Hematopoietic multipotent progenitor cell (in vitro differentiated cells): ENCODE measurements around the gene EPN1. TPM values are rescaled to one million over a fixed set of nuclear protein-coding genes. Genes with fewer than 3 reads are reported as not detected.

Experiments
- DNase-seq, 3 donors: peaks; one replicate each; pipeline ENCODE4 v3.0.0-alpha.2; 2011 to 2015; ENCODE audit warnings: low read depth in 2 of 3, low spot score in 2 of 3
- total RNA-seq: library from RNA; depleted of rRNA; stranded (reverse); fragments of >200 nt; gene quantifications from one replicate; pipeline ENCODE4 v1.2.3, GENCODE V29; 2012

Gene EPN1
- total RNA-seq, 1 donor, result 18.0 TPM

- no peak for DNase-seq
Measured at GRCh38 chr19:55691561-55692481, 16.8 kb downstream of the EPN1 start.

DNA sequence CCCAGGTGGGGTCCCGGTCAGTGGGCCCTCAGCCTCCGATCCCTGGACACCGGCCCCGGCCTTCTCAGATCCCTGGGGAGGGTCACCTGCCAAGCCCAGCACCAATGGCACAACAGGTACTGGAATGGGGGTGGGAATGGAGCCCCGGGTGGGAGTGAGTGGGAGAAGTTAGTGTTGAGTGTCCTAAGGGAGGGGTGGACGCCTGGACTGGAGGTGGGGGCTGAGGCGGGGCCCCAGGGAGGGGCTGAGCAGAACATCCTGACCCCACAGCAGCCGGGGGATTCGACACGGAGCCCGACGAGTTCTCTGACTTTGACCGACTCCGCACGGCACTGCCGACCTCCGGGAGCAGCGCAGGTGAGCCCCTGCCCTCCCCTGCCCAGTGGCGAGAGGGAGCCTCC, 17.7 kb downstream of the EPN1 start:
- no peak for DNase-seq

DNA sequence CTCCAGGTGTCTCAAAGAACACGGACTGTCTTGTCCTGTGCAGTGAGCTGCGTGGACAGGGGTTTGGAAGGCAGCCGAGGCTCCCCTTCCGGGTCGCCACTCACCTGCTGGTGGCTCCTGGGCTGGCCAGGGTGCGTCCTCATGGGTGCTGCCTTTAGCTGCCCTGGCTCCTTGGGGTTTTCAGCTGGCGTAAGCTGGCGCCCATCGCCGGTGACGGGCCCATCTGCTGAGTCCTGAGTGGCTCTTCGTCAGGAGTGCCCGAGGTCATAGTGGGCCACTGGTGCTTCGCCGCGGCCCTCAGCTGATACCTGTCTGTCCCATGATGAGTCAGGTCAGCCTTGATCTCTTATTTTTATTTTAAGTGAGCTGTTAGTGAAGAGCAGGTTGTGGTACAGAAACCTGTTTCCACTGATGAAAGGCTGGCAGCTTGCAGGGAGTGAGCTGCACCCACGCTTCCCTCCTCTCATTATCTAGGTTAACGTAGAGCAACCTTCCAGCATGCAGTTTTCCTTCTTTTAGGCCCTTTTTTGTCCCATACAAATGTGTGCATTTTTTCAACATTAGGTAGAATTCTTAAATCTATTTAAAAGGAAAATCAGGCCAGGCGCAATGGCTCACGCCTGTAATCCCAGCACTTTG, 18.4 kb downstream of the EPN1 start:
- no peak for DNase-seq

DNA sequence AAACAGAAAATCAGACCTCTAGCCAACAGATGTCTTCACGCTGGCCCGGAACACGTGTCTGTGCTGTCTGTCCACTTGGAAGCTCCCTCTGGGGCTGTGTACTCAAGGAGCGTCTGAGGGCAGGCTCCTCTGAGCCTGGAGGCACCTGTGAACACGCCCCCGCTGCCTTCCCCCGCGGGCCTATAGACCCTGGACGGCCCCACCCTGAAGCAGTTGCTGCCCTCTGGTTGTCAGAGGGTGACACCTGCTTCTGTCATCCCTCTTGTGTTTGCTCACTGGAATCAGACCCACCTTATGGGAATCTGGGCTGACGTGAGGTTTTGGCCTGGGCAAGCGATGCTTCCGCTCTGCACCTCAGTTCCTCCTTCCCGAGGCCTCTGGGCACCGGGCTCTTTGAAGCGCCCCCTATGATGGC, 19.2 kb downstream of the EPN1 start:
- no peak for DNase-seq

DNA sequence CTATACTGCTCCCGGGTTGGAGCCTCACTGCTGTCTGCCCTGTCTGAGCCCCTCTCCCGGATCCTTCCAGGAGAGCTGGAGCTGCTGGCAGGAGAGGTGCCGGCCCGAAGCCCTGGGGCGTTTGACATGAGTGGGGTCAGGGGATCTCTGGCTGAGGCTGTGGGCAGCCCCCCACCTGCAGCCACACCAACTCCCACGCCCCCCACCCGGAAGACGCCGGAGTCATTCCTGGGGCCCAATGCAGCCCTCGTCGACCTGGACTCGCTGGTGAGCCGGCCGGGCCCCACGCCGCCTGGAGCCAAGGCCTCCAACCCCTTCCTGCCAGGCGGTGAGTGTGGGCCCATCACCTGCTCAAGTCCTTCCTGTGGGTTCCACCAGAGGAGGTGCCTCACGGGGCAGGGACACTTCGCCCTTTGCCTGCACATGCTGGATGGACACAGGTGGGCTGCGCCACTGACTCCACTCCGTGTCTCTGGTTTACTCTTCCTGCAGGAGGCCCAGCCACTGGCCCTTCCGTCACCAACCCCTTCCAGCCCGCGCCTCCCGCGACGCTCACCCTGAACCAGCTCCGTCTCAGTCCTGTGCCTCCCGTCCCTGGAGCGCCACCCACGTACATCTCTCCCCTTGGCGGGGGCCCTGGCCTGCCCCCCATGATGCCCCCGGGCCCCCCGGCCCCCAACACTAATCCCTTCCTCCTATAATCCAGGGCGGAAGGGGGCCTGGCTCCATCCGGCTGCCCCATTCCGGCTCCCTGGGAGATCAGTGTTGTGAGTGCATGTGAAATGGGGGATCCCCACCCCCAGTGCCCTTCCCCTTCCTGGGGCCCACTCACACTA, 19.8 kb downstream of the EPN1 start:
- no peak for DNase-seq

- DNase-seq, result no peak
Measured at GRCh38 chr19:55695511-55696290, 20.7 kb downstream of the EPN1 start.

DNA sequence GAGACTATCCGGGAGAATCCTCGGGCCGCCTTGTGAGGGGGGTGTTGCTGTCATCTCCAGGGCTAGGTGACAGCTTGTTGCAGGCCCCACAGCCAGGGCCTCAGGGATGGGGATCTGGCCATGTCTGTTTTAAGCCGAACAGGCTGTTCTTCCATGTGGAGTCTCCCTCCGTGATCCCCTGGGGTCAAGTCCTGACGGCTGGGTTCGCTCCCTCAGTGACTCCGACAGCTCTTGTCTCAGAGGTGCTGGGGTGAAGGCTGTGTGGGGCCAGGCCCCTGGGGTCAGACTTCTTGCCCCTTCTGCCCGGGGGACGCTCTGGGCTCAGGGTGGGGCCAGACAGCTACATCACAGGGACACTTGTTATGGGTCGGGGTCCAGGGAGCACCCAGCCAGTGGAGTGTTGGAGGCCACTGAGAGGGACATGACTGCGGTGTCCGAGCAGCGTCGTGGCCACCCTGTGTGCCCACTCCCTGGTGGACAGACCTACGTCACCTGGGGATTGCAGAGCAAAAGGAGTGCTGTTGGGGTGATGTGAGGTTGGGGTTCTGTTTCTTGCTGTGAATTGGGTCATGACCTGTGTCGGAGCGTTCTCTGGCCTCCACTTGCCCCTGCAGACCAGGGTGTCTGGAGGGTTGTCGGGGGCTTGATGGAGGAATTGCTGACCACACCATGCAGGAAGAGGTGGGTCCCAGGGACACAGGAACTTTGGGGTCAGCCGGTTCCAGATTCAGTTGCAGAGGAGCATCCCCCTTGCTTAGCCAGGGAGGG, 21.5 kb downstream of the EPN1 start:
- no peak for DNase-seq

- DNase-seq, result no peak
Measured at GRCh38 chr19:55697069-55697440, 22.0 kb downstream of the EPN1 start.

DNA sequence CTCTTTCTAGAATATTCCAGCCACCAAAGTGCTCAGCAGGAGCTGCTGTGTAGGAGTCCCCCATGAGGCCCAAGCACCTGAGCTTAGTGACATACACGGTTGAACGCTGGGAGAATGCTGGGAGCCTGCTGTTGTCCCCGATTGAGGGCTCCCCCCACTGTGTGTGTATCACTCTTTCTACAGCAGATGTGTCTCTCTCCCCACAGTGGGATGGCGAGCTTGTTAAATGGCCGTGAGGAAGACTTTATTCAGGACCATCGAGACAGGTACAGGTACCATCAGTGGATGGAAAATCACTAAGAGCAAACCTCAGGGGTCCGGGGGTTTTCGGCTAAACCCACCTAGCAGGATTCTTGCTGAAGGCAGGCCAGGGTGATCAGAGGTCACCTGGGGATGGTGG, 22.7 kb downstream of the EPN1 start:
- no peak for DNase-seq

GRCh38 chr19:55698256-55698655, 23.2 kb downstream of the EPN1 start:
- DNase-seq, result no peak

DNA sequence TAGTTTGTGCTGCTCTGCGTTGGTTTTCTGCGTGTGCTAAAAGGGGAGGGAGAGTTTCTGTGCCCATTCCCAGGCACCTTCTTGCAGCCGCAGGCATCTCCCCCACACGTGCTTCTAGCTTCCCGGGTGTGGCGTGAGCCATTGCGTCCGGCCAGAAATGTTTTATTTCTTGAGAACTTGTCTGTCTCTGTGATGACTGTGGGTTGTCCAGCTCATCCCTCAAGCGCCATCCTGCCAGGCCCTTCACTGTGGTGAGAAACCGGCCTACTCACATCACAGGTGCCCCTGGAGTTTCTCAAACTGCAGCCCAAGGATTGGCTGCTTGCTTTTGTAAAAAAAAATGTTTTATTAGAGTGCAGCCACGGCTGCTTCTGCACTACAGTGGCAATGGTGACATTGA, 24.2 kb downstream of the EPN1 start:
- DNase-seq, result no peak

DNA sequence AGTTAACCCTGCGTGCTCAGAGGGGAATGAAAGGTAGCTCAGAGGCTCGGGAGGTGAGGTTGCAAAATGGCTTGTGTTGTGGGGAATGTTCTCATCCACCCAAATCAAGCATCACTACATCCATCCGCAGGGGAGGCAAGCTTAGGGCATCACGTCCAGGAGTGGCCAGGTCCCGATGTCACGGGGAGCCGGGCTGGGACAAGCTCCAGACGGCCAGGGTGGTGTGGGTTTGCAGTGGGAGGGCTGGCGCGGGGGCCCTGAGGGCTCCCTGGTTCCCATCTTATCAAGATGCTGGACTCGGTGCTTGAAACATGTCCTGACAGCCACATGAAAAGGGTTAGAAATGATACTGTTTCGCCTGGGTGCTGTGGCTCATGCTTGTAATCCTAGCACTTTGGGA, 25.8 kb downstream of the EPN1 start:
- no peak for DNase-seq

- peak in 2 of 3 donors; percentile 9 to 14 for DNase-seq
Measured at GRCh38 chr19:55702131-55702627, 27.2 kb downstream of the EPN1 start.

DNA sequence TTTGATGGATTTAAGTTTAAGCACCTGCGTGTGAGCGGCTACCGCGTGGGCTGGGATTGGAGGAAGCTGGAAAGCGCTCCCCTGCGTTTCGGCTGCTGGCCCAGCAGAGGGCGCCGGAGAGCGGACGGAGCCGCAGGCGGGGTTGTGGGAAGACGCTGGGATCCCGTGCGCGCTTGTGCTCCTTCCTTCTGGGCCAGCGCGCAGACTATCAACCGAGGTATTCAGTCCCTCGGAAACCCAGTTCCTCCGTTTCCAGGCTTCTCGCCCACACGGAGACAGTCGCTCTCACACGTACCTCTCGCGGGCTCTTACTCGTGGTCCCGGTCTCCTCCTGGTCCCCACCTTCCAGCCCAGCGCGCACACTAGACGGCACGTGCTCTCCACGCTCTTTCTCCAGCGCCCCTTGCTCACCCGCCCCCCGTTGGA, 28.8 kb downstream of the EPN1 start:
- peak; percentile 7 to 45 (median 22) for DNase-seq

DNA sequence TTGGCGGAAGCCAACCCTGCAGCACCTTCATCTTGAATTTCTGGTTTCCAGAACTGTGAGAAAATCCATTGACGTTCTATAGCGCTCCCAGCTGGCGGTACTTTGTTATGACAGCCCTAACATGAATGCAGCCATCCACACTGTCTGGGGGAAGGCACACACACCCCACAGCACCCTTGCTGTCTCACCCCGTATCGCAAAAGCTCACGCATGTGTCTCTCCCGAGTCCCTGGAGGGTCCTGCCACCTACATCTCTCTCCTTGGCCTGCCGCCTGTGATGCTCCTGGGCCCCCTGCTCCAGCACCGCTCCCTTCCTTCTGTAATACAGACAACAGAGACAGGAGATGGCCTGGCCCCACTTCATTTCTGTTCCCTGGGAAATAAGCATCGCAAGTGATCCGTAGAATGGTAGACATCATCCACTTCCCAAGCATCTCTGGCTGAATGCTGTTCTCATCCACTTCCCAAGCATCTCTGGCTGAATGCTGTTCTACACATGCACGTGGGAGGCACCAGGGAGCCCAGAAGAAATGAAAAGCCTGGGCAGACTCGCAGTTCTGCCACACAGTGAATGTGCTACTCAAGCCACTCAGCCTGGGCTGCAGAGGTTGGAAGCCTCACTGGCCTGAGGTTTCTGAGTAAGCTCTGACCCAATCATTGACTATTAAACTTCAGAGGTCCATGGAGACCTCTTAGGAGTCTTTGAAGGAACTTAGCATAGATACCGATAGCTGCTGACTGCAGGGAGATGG, 29.6 kb downstream of the EPN1 start:
- no peak for DNase-seq

GRCh38 chr19:55705972-55706371, 30.9 kb downstream of the EPN1 start:
- no peak for DNase-seq

GRCh38 chr19:55711719-55712118, 36.7 kb downstream of the EPN1 start:
- DNase-seq, result no peak

GRCh38 chr19:55712804-55713631, 38.0 kb downstream of the EPN1 start:
- DNase-seq, result no peak
